ENCODE results near the gene HIVEP3. TPM values are rescaled to one million over a fixed set of nuclear protein-coding genes. Genes with fewer than 3 reads are reported as not detected.

HIVEP3 gene
- total RNA-seq, 2 donors from 2014 or later, result 3.4 to 4.0 TPM

- intact Hi-C loops (cut with DNase I), result no loop called here
- DNase-seq (no peak), ATAC-seq (no peak)
- Histone ChIP-seq H3K27ac (no peak overlapping the region), H3K36me3 (replicated peaks in 1 of 2; ENCODE audit: insufficient read depth in 1 of 2, low read depth in 2 of 2) (no peaks in the 10 kb centered on the region), H3K4me3 (no peak overlapping the region), H3K9me3 (no peaks in the 10 kb centered on the region), H3K4me1 (no peaks in the 10 kb centered on the region), H3K27me3 (no peaks in the 10 kb centered on the region)
- TF ChIP-seq POLR2A (IDR thresholded peaks at IDR 0.05), result no peak
- no peak for TF ChIP-seq CTCF (IDR thresholded peaks at IDR 0.05)
- 82 to 89% methylated on average over 4 of the region's 4 CpGs for WGBS, 2 donors
Measured at GRCh38 chr1:41608211-41608610, 310.5 kb downstream of the HIVEP3 start.

GRCh38 chr1:41607808-41608207 is 310.9 kb downstream of the HIVEP3 start:
- no peak overlapping the region for H3K4me3 ChIP-seq
- H3K4me1 ChIP-seq, result no peaks in the 10 kb centered on the region
- TF ChIP-seq POLR2A (IDR thresholded peaks at IDR 0.05) (no peak), CTCF (IDR thresholded peaks at IDR 0.05) (no peak)
- intact Hi-C loops (cut with DNase I), result no loop called here
- no peaks in the 10 kb centered on the region for H3K27me3 ChIP-seq
- no peaks in the 10 kb centered on the region for H3K9me3 ChIP-seq
- ATAC-seq, result no peak
- DNase-seq, result no peak
- H3K36me3 ChIP-seq (replicated peaks in 1 of 2; ENCODE audit: insufficient read depth in 1 of 2, low read depth in 2 of 2), result no peaks in the 10 kb centered on the region
- 81 to 88% methylated on average over 5 of the region's 5 CpGs for WGBS, 2 donors
- H3K27ac ChIP-seq, result no peak overlapping the region

- no peaks in the 10 kb centered on the region for H3K9me3 ChIP-seq
- H3K27ac ChIP-seq, result no peak overlapping the region
- intact Hi-C loops (cut with DNase I), result no loop called here
- no peaks in the 10 kb centered on the region for H3K36me3 ChIP-seq (replicated peaks in 1 of 2; ENCODE audit: insufficient read depth in 1 of 2, low read depth in 2 of 2)
- DNase-seq (no peak), ATAC-seq (no peak)
- WGBS, 2 donors, result 69 to 70% methylated on average over 5 of the region's 5 CpGs
- TF ChIP-seq POLR2A (IDR thresholded peaks at IDR 0.05) (no peak), CTCF (IDR thresholded peaks at IDR 0.05) (peak in 5 of 7 experiments; percentile 19 to 34 (median 26))
- H3K4me3 ChIP-seq, result no peak overlapping the region
- no peaks in the 10 kb centered on the region for H3K27me3 ChIP-seq
- H3K4me1 ChIP-seq, result no peaks in the 10 kb centered on the region
Measured at GRCh38 chr1:41599912-41600311, 318.8 kb downstream of the HIVEP3 start.

- no peaks in the 10 kb centered on the region for H3K36me3 ChIP-seq (replicated peaks in 1 of 2; ENCODE audit: insufficient read depth in 1 of 2, low read depth in 2 of 2)
- H3K4me1 ChIP-seq, result no peaks in the 10 kb centered on the region
- no peak for TF ChIP-seq CTCF (IDR thresholded peaks at IDR 0.05)
- TF ChIP-seq POLR2A (IDR thresholded peaks at IDR 0.05), result no peak
- ATAC-seq (no peak), DNase-seq (no peak)
- H3K27ac ChIP-seq, result no peak overlapping the region
- 97 to 100% methylated on average over 3 of the region's 3 CpGs for WGBS, 2 donors
- intact Hi-C loops (cut with DNase I), result no loop called here
- no peak overlapping the region for H3K4me3 ChIP-seq
- H3K27me3 ChIP-seq, result no peaks in the 10 kb centered on the region
- no peaks in the 10 kb centered on the region for H3K9me3 ChIP-seq
Measured at GRCh38 chr1:41598325-41598724, 320.4 kb downstream of the HIVEP3 start.

- intact Hi-C loops (cut with DNase I), result no loop called here
- ATAC-seq, result no peak
Measured at GRCh38 chr1:41592451-41593125, 326.1 kb downstream of the HIVEP3 start.

More at GRCh38 chr1:41592451-41593125, 326.1 kb downstream of the HIVEP3 start:
- H3K9me3 ChIP-seq, result no peaks in the 10 kb centered on the region
- no peaks in the 10 kb centered on the region for H3K27me3 ChIP-seq
- H3K4me1 ChIP-seq, result no peaks in the 10 kb centered on the region
- DNase-seq, result no peak
- no peaks in the 10 kb centered on the region for H3K36me3 ChIP-seq (replicated peaks in 1 of 2; ENCODE audit: insufficient read depth in 1 of 2, low read depth in 2 of 2)
- no peak overlapping the region for H3K4me3 ChIP-seq
- TF ChIP-seq CTCF (IDR thresholded peaks at IDR 0.05) (no peak), POLR2A (IDR thresholded peaks at IDR 0.05) (no peak)
- no peak overlapping the region for H3K27ac ChIP-seq
- WGBS, 2 donors, result 89 to 90% methylated on average over 4 to 5 of the region's 5 CpGs

All from body of pancreas (tissue), 4 donors.